Astrocyte (in vitro differentiated cells and primary cell): Measurements from ENCODE around the gene ATP5F1D. TPM values are rescaled to one million over a fixed set of nuclear protein-coding genes. Genes with fewer than 3 reads are reported as not detected.

ENCODE experiments used
- DNase-seq: peaks from one replicate; pipeline ENCODE4 v3.0.0-alpha.2; 2010; ENCODE audit warnings: low read depth
- FAIRE-seq: peaks from 2 replicates; lab custom pipeline; 2011; peaks lifted over from hg19 to GRCh38; lab: Jason Lieb, UNC
- H2AFZ ChIP-seq: 2 replicates; pipeline ENCODE4 v1.6.0; 2012; ENCODE audit warnings: low read depth, low read length, inconsistent platforms
- H3K27ac ChIP-seq: 2 replicates; pipeline ENCODE4 v1.5.1; 2011; ENCODE audit warnings: low read depth, low read length, inconsistent platforms
- H3K27me3 ChIP-seq: 2 replicates; pipeline ENCODE4 v1.6.0; 2011; ENCODE audit warnings: low read length, inconsistent platforms; ENCODE audit not compliant: insufficient read depth
- H3K36me3 ChIP-seq: 2 replicates; pipeline ENCODE4 v1.5.1; 2011; ENCODE audit warnings: low read length, inconsistent platforms; ENCODE audit not compliant: insufficient read depth
- H3K4me1 ChIP-seq: 2 replicates; pipeline ENCODE4 v1.5.1; 2011; ENCODE audit warnings: low read length, inconsistent platforms; ENCODE audit not compliant: insufficient read depth
- H3K4me2 ChIP-seq: 2 replicates; pipeline ENCODE4 v1.6.0; 2012; ENCODE audit warnings: low read length, inconsistent platforms
- H3K4me3 ChIP-seq: 2 replicates; pipeline ENCODE4 v1.5.1; 2011; ENCODE audit warnings: low read depth, mild to moderate bottlenecking, low read length, inconsistent platforms; ENCODE audit not compliant: insufficient read depth
- H3K79me2 ChIP-seq: 2 replicates; pipeline ENCODE4 v1.6.0; 2012; ENCODE audit warnings: mild to moderate bottlenecking, low read length, inconsistent platforms; ENCODE audit not compliant: insufficient read depth
- H3K9ac ChIP-seq: 2 replicates; pipeline ENCODE4 v1.6.0; 2012; ENCODE audit warnings: mild to moderate bottlenecking, low read length, inconsistent platforms
- H3K9me3 ChIP-seq: 2 replicates; pipeline ENCODE4 v1.5.1; 2012; ENCODE audit warnings: low read depth, mild to moderate bottlenecking, low read length, inconsistent platforms; ENCODE audit not compliant: insufficient read depth
- H4K20me1 ChIP-seq: 2 replicates; pipeline ENCODE4 v1.6.0; 2012; ENCODE audit warnings: low read length, inconsistent platforms; ENCODE audit not compliant: insufficient read depth
- H3K27ac Mint-ChIP-seq: one replicate; pipeline ENCODE4 v1.8.0; 2021; ENCODE audit warnings: mild to moderate bottlenecking, mixed read lengths; ENCODE audit not compliant: unreplicated experiment
- H3K27me3 Mint-ChIP-seq: one replicate; pipeline ENCODE4 v1.8.0; 2021; ENCODE audit warnings: low read depth, mixed read lengths; ENCODE audit not compliant: unreplicated experiment
- H3K36me3 Mint-ChIP-seq: one replicate; pipeline ENCODE4 v1.8.0; 2021; ENCODE audit warnings: low read depth, mixed read lengths; ENCODE audit not compliant: unreplicated experiment
- H3K4me1 Mint-ChIP-seq: one replicate; pipeline ENCODE4 v1.8.0; 2021; ENCODE audit warnings: low read depth, mixed read lengths; ENCODE audit not compliant: unreplicated experiment
- H3K4me3 Mint-ChIP-seq: one replicate; pipeline ENCODE4 v1.8.0; 2021; ENCODE audit warnings: mild to moderate bottlenecking, moderate library complexity, mixed read lengths; ENCODE audit not compliant: unreplicated experiment
- H3K9me3 Mint-ChIP-seq: one replicate; pipeline ENCODE4 v1.8.0; 2021; ENCODE audit warnings: mild to moderate bottlenecking, mixed read lengths; ENCODE audit not compliant: unreplicated experiment
- EZH2 ChIP-seq: IDR thresholded peaks from 2 replicates; pipeline ENCODE4 v1.6.1; 2012; ENCODE audit warnings: mild to moderate bottlenecking, low read length, inconsistent platforms; ENCODE audit not compliant: insufficient read depth
- total RNA-seq: library from RNA; stranded (reverse); gene quantifications from 2 replicates; pipeline ENCODE4 v1.2.1, GENCODE V29; 2021
- TF ChIP-seq, protein P1 (sequence below): IDR thresholded peaks from 2 replicates; pipeline ENCODE4 v1.5.1; 2011; ENCODE audit warnings: low read depth, mild to moderate bottlenecking, inconsistent platforms, low read length, moderate library complexity; ENCODE audit not compliant: insufficient read depth

The ATP5F1D gene
- total RNA-seq, 1 donor from 2014 or later, result 154 TPM

DNA sequence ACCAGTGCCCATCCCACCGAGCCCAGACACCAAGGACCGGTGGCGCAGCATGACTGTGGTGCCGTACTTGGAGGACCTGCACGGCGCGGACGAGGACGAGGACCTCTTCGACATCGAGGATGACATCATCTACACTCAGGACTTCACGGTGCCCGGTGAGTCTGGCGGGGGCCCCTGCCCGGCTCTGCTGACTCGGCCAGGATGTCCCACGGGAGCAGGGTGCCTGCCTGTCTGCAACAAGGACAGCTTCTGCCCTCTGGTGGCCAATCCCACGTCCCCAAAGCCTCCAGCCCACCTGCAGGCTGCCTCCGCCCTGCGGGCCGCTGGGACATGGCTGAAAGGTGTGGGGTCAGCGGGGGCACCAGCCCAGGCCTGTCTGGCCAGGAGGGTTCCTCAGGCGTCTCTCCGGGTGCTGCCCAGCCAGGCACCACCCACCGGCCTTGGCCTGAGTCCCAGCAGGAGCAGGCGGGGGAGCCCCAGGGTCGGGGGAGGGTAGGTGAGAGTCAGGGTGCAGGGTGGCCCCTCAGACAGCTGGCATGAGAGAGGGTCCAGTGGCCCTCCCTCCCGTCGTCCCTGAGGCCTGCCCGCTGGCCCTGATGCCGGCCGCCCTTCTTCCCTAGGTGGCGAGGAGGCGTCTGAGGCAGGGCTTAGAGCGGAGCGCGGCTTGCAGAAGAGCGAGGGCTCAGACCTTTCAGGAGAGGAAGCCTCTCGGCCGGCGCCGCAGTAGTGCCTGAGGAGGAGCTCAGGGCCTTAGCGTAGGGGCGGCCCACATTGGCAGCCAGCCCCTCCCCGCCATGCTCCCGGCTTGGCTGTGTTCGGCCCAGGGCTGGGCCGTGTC, 18.3 kb upstream of the ATP5F1D start:
- Mint-ChIP-seq H3K4me1 (no peaks in the 10 kb centered on the region), H3K27ac (no peak overlapping the region), H3K27me3 (no peaks in the 10 kb centered on the region), H3K9me3 (no peaks in the 10 kb centered on the region), H3K36me3 (no peaks in the 10 kb centered on the region), H3K4me3 (no peak overlapping the region)
- no peak overlapping the region for H3K4me3 ChIP-seq
- no peak overlapping the region for H3K4me2 ChIP-seq
- peaks cover 24% of the 10 kb centered on the region for H3K79me2 ChIP-seq
- no peaks in the 10 kb centered on the region for H3K27me3 ChIP-seq
- no peak overlapping the region for H3K9ac ChIP-seq
- H3K36me3 ChIP-seq, result no peaks in the 10 kb centered on the region
- H3K27ac ChIP-seq, result no peak overlapping the region
- no peaks in the 10 kb centered on the region for H3K9me3 ChIP-seq
- H3K4me1 ChIP-seq, result no peaks in the 10 kb centered on the region
- peaks cover 68% of the 10 kb centered on the region for H4K20me1 ChIP-seq
- H2AFZ ChIP-seq, result no peak overlapping the region
- no peak for FAIRE-seq
- TF ChIP-seq EZH2, result no peak
- TF ChIP-seq, protein P1, sequence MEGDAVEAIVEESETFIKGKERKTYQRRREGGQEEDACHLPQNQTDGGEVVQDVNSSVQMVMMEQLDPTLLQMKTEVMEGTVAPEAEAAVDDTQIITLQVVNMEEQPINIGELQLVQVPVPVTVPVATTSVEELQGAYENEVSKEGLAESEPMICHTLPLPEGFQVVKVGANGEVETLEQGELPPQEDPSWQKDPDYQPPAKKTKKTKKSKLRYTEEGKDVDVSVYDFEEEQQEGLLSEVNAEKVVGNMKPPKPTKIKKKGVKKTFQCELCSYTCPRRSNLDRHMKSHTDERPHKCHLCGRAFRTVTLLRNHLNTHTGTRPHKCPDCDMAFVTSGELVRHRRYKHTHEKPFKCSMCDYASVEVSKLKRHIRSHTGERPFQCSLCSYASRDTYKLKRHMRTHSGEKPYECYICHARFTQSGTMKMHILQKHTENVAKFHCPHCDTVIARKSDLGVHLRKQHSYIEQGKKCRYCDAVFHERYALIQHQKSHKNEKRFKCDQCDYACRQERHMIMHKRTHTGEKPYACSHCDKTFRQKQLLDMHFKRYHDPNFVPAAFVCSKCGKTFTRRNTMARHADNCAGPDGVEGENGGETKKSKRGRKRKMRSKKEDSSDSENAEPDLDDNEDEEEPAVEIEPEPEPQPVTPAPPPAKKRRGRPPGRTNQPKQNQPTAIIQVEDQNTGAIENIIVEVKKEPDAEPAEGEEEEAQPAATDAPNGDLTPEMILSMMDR, result peak; percentile 35
- no peak for DNase-seq

DNA sequence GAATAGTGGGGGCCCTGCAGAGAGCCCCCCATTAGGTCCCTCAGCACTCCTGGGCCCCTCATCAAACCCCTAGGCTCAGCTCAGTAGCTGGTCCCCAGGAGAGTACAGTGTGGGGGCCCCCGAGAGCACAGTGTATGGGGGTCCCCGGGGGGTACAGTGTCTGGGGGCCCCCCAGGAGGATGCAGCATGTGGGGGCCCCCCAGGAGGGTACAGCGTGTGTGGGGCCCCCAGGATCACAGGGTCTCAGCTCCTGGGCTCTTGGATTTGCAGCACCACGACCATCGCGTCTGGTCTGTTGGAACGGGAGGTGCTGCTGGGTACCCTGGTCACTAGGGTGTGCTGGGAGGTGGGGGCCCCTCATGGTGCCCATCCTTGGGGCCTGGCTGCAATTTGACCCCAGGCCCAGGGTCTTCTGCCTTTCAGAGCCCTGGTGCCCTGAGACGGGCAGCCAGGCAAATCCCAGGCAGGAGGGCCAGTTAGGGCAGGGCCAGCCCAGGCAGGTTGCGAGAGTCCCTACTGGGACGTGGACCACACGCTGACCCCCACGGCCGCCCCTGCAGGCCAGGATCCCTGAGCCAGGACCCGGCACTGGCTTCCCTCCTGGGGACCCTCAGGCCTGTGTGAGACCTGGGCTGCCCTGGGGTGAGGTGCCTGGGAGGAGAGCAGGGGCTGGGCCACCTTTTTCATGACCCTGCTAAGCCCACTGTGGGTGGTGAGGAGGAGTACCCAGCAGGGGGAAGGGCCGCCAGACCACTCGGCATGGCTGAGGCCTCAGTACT, 17.3 kb upstream of the ATP5F1D start:
- Histone ChIP-seq H3K27me3 (no peaks in the 10 kb centered on the region), H3K79me2 (peaks cover 14% of the 10 kb centered on the region), H3K4me1 (no peaks in the 10 kb centered on the region), H2AFZ (no peak overlapping the region), H3K9me3 (no peaks in the 10 kb centered on the region), H4K20me1 (peaks cover 60% of the 10 kb centered on the region), H3K4me3 (no peak overlapping the region), H3K9ac (no peak overlapping the region), H3K27ac (no peak overlapping the region), H3K36me3 (no peaks in the 10 kb centered on the region), H3K4me2 (no peak overlapping the region)
- DNase-seq (no peak), FAIRE-seq (no peak)
- Mint-ChIP-seq H3K27me3 (no peaks in the 10 kb centered on the region), H3K4me3 (no peak overlapping the region), H3K9me3 (no peaks in the 10 kb centered on the region), H3K4me1 (no peaks in the 10 kb centered on the region), H3K36me3 (no peaks in the 10 kb centered on the region), H3K27ac (no peak overlapping the region)
- TF ChIP-seq, protein P1, result no peak
- no peak for TF ChIP-seq EZH2
